Heart left ventricle (tissue), 13 donors: ENCODE data around the gene IL15.

ENCODE experiments used
- POLR2A ChIP-seq, 2 donors: fragments of 450-650 bp; IDR thresholded peaks; one replicate each; pipeline ENCODE4 v1.6.1; 2017; ENCODE audit warnings: antibody characterized with exemption in 2 of 2, mild to moderate bottlenecking in 2 of 2, moderate library complexity in 2 of 2
- TF ChIP-seq, protein P1 (sequence below), 12 donors: fragments of 200-600 bp; sonication (generic) in 4 of 12; IDR thresholded peaks; one replicate each; pipeline versions ENCODE4 v1.5.0 to v1.8.0; 2018 to 2022; ENCODE audit warnings: antibody characterized with exemption in 12 of 12, mild to moderate bottlenecking in 5 of 12
- donor health status: ischemic (EF 13 %, LVEDD 7.1; RV severe dilation, severe dysfunction).
- donor health status: DM: no; HTN: yes; CAD: no.
- donor health status: DM: no; HTN: no; CAD: no.
- donor health status: ischemic (EF 25% LVEDD 6.9; RV normal size, moderate dysfunction).
- donor health status: ischemic (EF 25% LVEDD 5.7; RV mildly dilated, moderate dysfunction).
- donor health status: ischemic (EF 35%, LVEDD 5.7; RV mildly dilated, moderate dysfunction).
- donor health status: nonischemic (EF 11% LVEDD 7.7; RV severe dilation, severe dysfunction).
- donor health status: DM: yes; HTN: yes; CAD: no.
- donor health status: PGD.
- donor health status: ischemic (EF 29% LVEDD 5.4; RV normal size, mild dysfunction).
- donor health status: nonischemic (EF 23%, LVEDD 6.1; RV moderate dilation, normal function).

GRCh38 chr4:141692081-141692480, 55.7 kb downstream of the IL15 start:
- TF ChIP-seq, protein P1, sequence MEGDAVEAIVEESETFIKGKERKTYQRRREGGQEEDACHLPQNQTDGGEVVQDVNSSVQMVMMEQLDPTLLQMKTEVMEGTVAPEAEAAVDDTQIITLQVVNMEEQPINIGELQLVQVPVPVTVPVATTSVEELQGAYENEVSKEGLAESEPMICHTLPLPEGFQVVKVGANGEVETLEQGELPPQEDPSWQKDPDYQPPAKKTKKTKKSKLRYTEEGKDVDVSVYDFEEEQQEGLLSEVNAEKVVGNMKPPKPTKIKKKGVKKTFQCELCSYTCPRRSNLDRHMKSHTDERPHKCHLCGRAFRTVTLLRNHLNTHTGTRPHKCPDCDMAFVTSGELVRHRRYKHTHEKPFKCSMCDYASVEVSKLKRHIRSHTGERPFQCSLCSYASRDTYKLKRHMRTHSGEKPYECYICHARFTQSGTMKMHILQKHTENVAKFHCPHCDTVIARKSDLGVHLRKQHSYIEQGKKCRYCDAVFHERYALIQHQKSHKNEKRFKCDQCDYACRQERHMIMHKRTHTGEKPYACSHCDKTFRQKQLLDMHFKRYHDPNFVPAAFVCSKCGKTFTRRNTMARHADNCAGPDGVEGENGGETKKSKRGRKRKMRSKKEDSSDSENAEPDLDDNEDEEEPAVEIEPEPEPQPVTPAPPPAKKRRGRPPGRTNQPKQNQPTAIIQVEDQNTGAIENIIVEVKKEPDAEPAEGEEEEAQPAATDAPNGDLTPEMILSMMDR (IDR thresholded peaks at IDR 0.05): no peak
- TF ChIP-seq POLR2A (IDR thresholded peaks at IDR 0.05): no peak
